CD4-positive, alpha-beta T cell (primary cell): Measurements from ENCODE around the gene DCDC2. TPM values are rescaled to one million over a fixed set of nuclear protein-coding genes. Genes with fewer than 3 reads are reported as not detected.

Experiments used
- ATAC-seq: fragments of 200-7000 bp; cut with Tn5 transposase; one replicate; pipeline ENCODE4 v1.10.0; 2022; ENCODE audit warnings: mild to moderate bottlenecking; ENCODE audit not compliant: poor library complexity
- CTCF ChIA-PET: fragments of 350-600 bp; sonication (Branson Sonifier 250); formaldehyde crosslinking; loops from one replicate; lab custom pipeline; 2021; ENCODE audit warnings: antibody characterized with exemption, inconsistent platforms; lab: Charles Lee
- POLR2A ChIA-PET: fragments of 350-600 bp; sonication (Branson Sonifier 250); formaldehyde crosslinking; loops from one replicate; lab custom pipeline; 2021; ENCODE audit warnings: antibody characterized with exemption, inconsistent platforms; lab: Charles Lee
- DNase-seq, 14 experiments: peaks; one replicate each; pipeline ENCODE4 v3.0.0-alpha.2; 2013 to 2020; ENCODE audit warnings: mixed read lengths in 2 of 14
- H3K27ac ChIP-seq, 2 donors: one replicate each; pipeline versions ENCODE4 v1.5.1 to v1.7.0; 2013; ENCODE audit warnings: low read length in 2 of 2, low read depth in 1 of 2, mild to moderate bottlenecking in 1 of 2
- H3K27me3 ChIP-seq, 2 experiments: 1 replicate in 1 of 2; 2 replicates in 1 of 2; pipeline versions ENCODE4 v1.6.1 to v1.7.0; 2013; ENCODE audit warnings: low read length in 2 of 2, control low read depth in 1 of 2, mild to moderate bottlenecking in 1 of 2, moderate library complexity in 1 of 2; ENCODE audit not compliant: insufficient read depth in 2 of 2, control insufficient read depth in 1 of 2
- H3K36me3 ChIP-seq: one replicate; pipeline ENCODE4 v1.6.1; 2013; ENCODE audit warnings: low read length, control low read depth; ENCODE audit not compliant: insufficient read depth
- H3K4me1 ChIP-seq: one replicate; pipeline ENCODE4 v1.6.1; 2013; ENCODE audit warnings: low read length, control low read depth; ENCODE audit not compliant: insufficient read depth
- H3K4me3 ChIP-seq: one replicate; pipeline ENCODE4 v1.5.1; 2013; ENCODE audit warnings: mild to moderate bottlenecking, low read length, moderate library complexity
- H3K9me3 ChIP-seq, 2 experiments: 1 replicate in 1 of 2; 2 replicates in 1 of 2; pipeline versions ENCODE4 v1.6.1 to v1.7.0; 2013; ENCODE audit warnings: low read length in 2 of 2, mild to moderate bottlenecking in 2 of 2, control low read depth in 1 of 2, moderate library complexity in 1 of 2; ENCODE audit not compliant: control insufficient read depth in 1 of 2, insufficient read depth in 1 of 2
- H3K27ac Mint-ChIP-seq: one replicate; pipeline ENCODE4 v1.8.0; 2020; ENCODE audit warnings: mixed read lengths
- H3K27me3 Mint-ChIP-seq: one replicate; pipeline ENCODE4 v1.8.0; 2021; ENCODE audit warnings: mixed read lengths
- H3K36me3 Mint-ChIP-seq: one replicate; pipeline ENCODE4 v1.8.0; 2021; ENCODE audit warnings: low read depth, mixed read lengths
- H3K4me1 Mint-ChIP-seq: one replicate; pipeline ENCODE4 v1.8.0; 2021; ENCODE audit warnings: low read depth, mixed read lengths
- H3K4me3 Mint-ChIP-seq: one replicate; pipeline ENCODE4 v1.8.0; 2020; ENCODE audit warnings: mild to moderate bottlenecking, mixed read lengths
- H3K9me3 Mint-ChIP-seq: one replicate; pipeline ENCODE4 v1.8.0; 2020; ENCODE audit warnings: mixed read lengths
- intact Hi-C, 2 experiments: fragments of 100-400 bp; cut with DNase I in 1 of 2; cut with micrococcal nuclease in 1 of 2; formaldehyde crosslinking; loops; one replicate each; pipeline versions ENCODE4 v1.15.1 to v1.9.0; 2023 to 2025; cut with DNase I, micrococcal nuclease
- total RNA-seq, 174 experiments: library from RNA in 2 of 174; stranded (reverse) in 2 of 174; gene quantifications; one replicate each; pipeline ENCODE4 v1.2.3 and lab custom pipeline; 2021 to 2026
- TF ChIP-seq, protein P1 (sequence below): fragments of 200-600 bp; IDR thresholded peaks from one replicate; pipeline ENCODE4 v1.8.0; 2022; ENCODE audit warnings: antibody characterized with exemption, mild to moderate bottlenecking

Gene DCDC2
- total RNA-seq, 2 experiments from 2014 or later, result 0.05 TPM; not detected in 1

DNA sequence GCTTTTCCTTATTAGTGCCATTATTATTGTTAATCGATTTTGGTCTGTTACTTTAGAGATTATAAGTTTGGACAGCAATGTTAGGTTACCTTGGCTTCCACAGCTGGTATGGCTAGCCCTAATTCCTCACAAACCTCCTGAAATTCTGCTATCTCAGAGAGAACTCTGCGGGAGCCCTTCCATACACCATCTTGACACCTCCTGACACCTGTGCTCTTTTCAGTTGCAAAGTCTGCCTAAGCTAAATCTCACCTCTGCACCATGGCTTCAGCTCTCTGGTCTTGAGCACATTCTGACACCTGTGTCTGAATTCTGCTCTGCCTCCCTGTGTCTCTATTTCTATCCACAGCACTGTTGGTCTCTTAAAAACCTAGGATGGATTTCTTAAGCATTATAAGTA lies 106.5 kb downstream of the DCDC2 start:
- DNase-seq (no peak), ATAC-seq (no peak)
- POLR2A ChIA-PET, result no interaction called here
- no peak overlapping the region for H3K4me3 ChIP-seq
- CTCF ChIA-PET, result no interaction called here
- intact Hi-C loops, result no loop called here
- no peaks in the 10 kb centered on the region for H3K4me1 ChIP-seq
- no peaks in the 10 kb centered on the region for H3K36me3 ChIP-seq
- Mint-ChIP-seq H3K36me3 (no peaks in the 10 kb centered on the region), H3K9me3 (peaks cover 4% of the 10 kb centered on the region), H3K4me1 (no peaks in the 10 kb centered on the region), H3K4me3 (no peak overlapping the region), H3K27ac (no peak overlapping the region), H3K27me3 (peaks cover 34% of the 10 kb centered on the region)
- TF ChIP-seq, protein P1, sequence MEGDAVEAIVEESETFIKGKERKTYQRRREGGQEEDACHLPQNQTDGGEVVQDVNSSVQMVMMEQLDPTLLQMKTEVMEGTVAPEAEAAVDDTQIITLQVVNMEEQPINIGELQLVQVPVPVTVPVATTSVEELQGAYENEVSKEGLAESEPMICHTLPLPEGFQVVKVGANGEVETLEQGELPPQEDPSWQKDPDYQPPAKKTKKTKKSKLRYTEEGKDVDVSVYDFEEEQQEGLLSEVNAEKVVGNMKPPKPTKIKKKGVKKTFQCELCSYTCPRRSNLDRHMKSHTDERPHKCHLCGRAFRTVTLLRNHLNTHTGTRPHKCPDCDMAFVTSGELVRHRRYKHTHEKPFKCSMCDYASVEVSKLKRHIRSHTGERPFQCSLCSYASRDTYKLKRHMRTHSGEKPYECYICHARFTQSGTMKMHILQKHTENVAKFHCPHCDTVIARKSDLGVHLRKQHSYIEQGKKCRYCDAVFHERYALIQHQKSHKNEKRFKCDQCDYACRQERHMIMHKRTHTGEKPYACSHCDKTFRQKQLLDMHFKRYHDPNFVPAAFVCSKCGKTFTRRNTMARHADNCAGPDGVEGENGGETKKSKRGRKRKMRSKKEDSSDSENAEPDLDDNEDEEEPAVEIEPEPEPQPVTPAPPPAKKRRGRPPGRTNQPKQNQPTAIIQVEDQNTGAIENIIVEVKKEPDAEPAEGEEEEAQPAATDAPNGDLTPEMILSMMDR, result no peak
- no peak overlapping the region for H3K27ac ChIP-seq
- no peaks in the 10 kb centered on the region for H3K27me3 ChIP-seq
- H3K9me3 ChIP-seq, result no peaks in the 10 kb centered on the region

DNA sequence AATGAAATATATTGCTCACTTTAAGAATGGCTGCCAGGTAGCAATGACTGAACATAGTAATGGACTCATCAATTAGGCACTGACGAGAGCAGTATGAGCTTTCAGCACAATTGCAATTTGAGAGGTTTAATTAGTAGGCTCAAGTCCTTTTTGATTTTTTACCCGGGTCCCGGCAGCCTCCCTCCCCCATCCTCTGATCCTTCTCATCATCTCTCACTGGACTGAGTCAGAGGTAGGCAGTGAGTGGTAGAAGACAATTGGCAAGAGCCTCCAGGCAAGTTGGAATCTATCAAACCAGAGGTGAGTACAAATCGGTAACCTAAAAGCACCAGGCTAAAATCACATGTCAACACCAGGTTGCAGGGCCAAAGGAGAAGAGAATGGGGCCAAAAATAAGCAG lies 107.9 kb downstream of the DCDC2 start:
- Mint-ChIP-seq H3K27ac (no peak overlapping the region), H3K4me3 (no peak overlapping the region), H3K27me3 (peaks cover 34% of the 10 kb centered on the region), H3K36me3 (no peaks in the 10 kb centered on the region), H3K9me3 (peaks cover 4% of the 10 kb centered on the region), H3K4me1 (no peaks in the 10 kb centered on the region)
- no peak overlapping the region for H3K27ac ChIP-seq
- TF ChIP-seq, protein P1, result no peak
- no peaks in the 10 kb centered on the region for H3K4me1 ChIP-seq
- DNase-seq (no peak), ATAC-seq (no peak)
- H3K9me3 ChIP-seq, result no peaks in the 10 kb centered on the region
- CTCF ChIA-PET, result no interaction called here
- POLR2A ChIA-PET, result no interaction called here
- intact Hi-C loops, result no loop called here
- H3K27me3 ChIP-seq, result no peaks in the 10 kb centered on the region
- H3K36me3 ChIP-seq, result no peaks in the 10 kb centered on the region
- no peak overlapping the region for H3K4me3 ChIP-seq

DNA sequence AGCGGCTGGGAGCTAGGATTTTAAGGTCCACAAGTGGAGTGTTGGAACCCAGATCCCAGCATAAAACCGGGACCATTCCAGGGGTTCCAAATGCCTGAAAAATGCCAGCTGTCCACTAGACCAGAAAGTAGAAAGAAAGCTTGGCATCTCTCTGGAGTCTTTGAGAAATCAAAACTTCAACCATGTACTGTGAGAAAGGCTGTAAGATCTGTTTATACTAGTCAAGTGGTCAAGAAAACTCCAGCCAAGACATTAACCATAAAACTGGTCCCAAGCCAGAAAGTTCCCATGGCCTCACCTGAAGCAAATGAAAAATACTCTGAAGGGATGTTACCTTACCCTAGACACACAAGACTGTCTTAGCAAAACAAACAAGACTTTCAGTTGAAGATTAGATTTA lies 112.6 kb downstream of the DCDC2 start:
- no peaks in the 10 kb centered on the region for H3K4me1 ChIP-seq
- Mint-ChIP-seq H3K27ac (no peak overlapping the region), H3K27me3 (peaks cover 35% of the 10 kb centered on the region), H3K4me1 (no peaks in the 10 kb centered on the region), H3K9me3 (no peaks in the 10 kb centered on the region), H3K4me3 (no peak overlapping the region), H3K36me3 (no peaks in the 10 kb centered on the region)
- TF ChIP-seq, protein P1, result no peak
- no peaks in the 10 kb centered on the region for H3K27me3 ChIP-seq
- CTCF ChIA-PET, result interaction anchor here (1.6 kb wide), 1 partner anchor 22 kb away, joined by 3 read pairs; no protein-coding TSS in a partner anchor
- H3K4me3 ChIP-seq, result no peak overlapping the region
- no peaks in the 10 kb centered on the region for H3K9me3 ChIP-seq
- no peaks in the 10 kb centered on the region for H3K36me3 ChIP-seq
- H3K27ac ChIP-seq, result no peak overlapping the region
- no peak for DNase-seq
- intact Hi-C loops, result no loop called here
- no peak for ATAC-seq
- POLR2A ChIA-PET, result no interaction called here
